Fibroblast of lung (primary cell): ENCODE results near the gene UBQLN4. TPM values are rescaled to one million over a fixed set of nuclear protein-coding genes. Genes with fewer than 3 reads are reported as not detected.

ENCODE experiments used
- DNase-seq, 2 donors: peaks; one replicate each; pipeline versions ENCODE4 v3.0.0 to v3.0.0-alpha.2; 2010; ENCODE audit warnings: low read depth in 2 of 2
- H2AFZ ChIP-seq: 2 replicates; pipeline ENCODE4 v1.5.1; 2012; ENCODE audit warnings: low read length, control low read depth, inconsistent platforms
- H3K27ac ChIP-seq: 2 replicates; pipeline ENCODE4 v1.5.1; 2011; ENCODE audit warnings: low read length, control low read depth; ENCODE audit not compliant: insufficient read depth
- H3K27me3 ChIP-seq: 2 replicates; pipeline ENCODE4 v1.5.1; 2011; ENCODE audit warnings: mild to moderate bottlenecking, low read length; ENCODE audit not compliant: control insufficient read depth, insufficient read depth
- H3K36me3 ChIP-seq: 2 replicates; pipeline ENCODE4 v1.5.1; 2011; ENCODE audit warnings: low read length; ENCODE audit not compliant: control insufficient read depth, insufficient read depth
- H3K4me1 ChIP-seq: 2 replicates; pipeline ENCODE4 v1.5.1; 2011; ENCODE audit warnings: low read length; ENCODE audit not compliant: control insufficient read depth, insufficient read depth; ENCODE audit errors: extremely low read depth
- H3K4me2 ChIP-seq: 2 replicates; pipeline ENCODE4 v1.5.1; 2011; ENCODE audit warnings: low read length, control low read depth; ENCODE audit not compliant: insufficient read depth; ENCODE audit errors: extremely low read depth
- H3K4me3 ChIP-seq, 4 experiments: fragments of 200-600 bp in 1 of 4; sonication (generic) in 1 of 4; replicated peaks in 1 of 4; 2 replicates each; pipeline ENCODE4 v1.5.1; 2011 to 2016; ENCODE audit warnings: low read length in 4 of 4, low read depth in 3 of 4, mild to moderate bottlenecking in 3 of 4, control low read depth in 2 of 4, inconsistent platforms in 1 of 4, mixed read lengths in 1 of 4; ENCODE audit not compliant: insufficient read depth in 1 of 4; ENCODE audit errors: control extremely low read depth in 1 of 4
- H3K79me2 ChIP-seq: 2 replicates; pipeline ENCODE4 v1.5.1; 2012; ENCODE audit warnings: mild to moderate bottlenecking, low read length, inconsistent platforms; ENCODE audit not compliant: control insufficient read depth, insufficient read depth
- H3K9ac ChIP-seq: 2 replicates; pipeline ENCODE4 v1.5.1; 2011; ENCODE audit warnings: mild to moderate bottlenecking, low read length, control low read depth; ENCODE audit not compliant: insufficient read depth
- H3K9me3 ChIP-seq: 2 replicates; pipeline ENCODE4 v1.5.1; 2012; ENCODE audit warnings: low read depth, low read length; ENCODE audit not compliant: control insufficient read depth, insufficient read depth
- H4K20me1 ChIP-seq: 2 replicates; pipeline ENCODE4 v1.5.1; 2011; ENCODE audit warnings: low read length; ENCODE audit not compliant: control insufficient read depth, insufficient read depth; ENCODE audit errors: extremely low read depth
- EZH2 ChIP-seq: IDR thresholded peaks from 2 replicates; pipeline ENCODE4 v1.5.1; 2012; ENCODE audit warnings: low read length, control low read depth, mild to moderate bottlenecking; ENCODE audit errors: missing control alignments
- polyA plus RNA-seq, 2 donors: library from polyadenylated mRNA; depleted of rRNA in 1 of 2; stranded (reverse) in 1 of 2; unstranded in 1 of 2; fragments of >200 nt; gene quantifications; 2 replicates each; pipeline ENCODE4 v1.2.1, GENCODE V29; 2011 to 2012; ENCODE audit warnings: missing spikeins in 1 of 2
- total RNA-seq: library from RNA; depleted of rRNA; stranded (reverse); fragments of >200 nt; gene quantifications from 2 replicates; pipeline ENCODE4 v1.2.1, GENCODE V29; 2014
- TF ChIP-seq, protein P1 (sequence below), 2 donors: IDR thresholded peaks in 1 of 2; conservative IDR thresholded peaks in 1 of 2; 1 replicate in 1 of 2; 2 replicates in 1 of 2; pipeline ENCODE4 v1.5.1; 2011 to 2012; ENCODE audit warnings: low read length in 2 of 2, control low read depth in 1 of 2, inconsistent platforms in 1 of 2, low read depth in 1 of 2, mild to moderate bottlenecking in 1 of 2

Gene UBQLN4
- total and polyA plus RNA-seq, 2 donors (not counting 1 experiment from before 2014, with no cell fraction given): 11.1 to 12.5 TPM

DNA sequence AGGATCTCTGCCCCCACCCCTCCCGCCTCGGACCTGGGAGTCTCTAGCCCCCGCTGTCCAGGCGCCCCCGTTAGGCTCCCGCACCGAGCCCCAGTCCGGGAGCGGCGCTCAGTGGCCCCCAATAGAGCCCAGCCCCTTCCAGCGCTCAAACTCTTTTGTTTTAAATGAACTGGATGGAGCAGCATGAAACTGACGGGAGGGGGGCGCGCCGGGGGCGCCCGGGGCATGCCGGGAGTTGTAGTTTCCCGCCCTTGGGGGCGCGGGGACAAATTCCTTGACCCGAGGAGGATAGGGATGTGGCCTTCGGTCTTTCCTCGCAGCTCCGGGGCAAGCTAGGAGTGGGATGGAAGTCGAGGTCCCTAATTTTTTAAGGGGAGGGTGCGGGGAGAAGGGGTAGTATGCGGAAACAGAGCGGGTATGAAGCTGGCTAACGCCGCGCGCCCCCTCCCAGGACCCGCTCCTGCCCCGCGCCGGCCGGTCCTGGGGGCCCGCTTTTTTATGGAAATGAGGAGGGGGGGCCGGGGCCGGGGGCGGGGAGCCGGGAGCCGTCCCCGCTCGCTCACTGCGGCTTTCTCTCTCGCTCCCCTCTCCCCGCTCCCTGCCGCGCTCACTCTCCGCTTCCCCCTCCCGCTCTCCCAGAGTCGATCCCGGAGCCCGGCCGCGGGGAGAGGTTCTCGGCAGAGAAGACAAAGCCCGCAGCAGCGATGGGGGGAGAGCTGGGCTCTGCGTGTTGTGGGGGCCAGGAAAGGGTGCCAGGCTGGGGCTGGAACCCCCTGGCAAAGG, 28.9 kb upstream of the UBQLN4 start, which contains the start of gene MEX3A:
Gene MEX3A (minus strand): TSS at position 157 of the 783 bp plus-strand sequence. CDS start 467 bp downstream, outside the sequence.
- Histone ChIP-seq H3K9me3 (no peaks in the 10 kb centered on the region), H3K36me3 (no peaks in the 10 kb centered on the region), H2AFZ (peak within 1 kb of the TSS; percentile 94), H3K9ac (peak within 1 kb of the TSS; percentile 62), H3K4me3 (peak within 1 kb of the TSS; percentile 70 to 89 (median 78)), H3K27me3 (no peaks in the 10 kb centered on the region), H3K4me1 (peaks cover 3% of the 10 kb centered on the region), H3K4me2 (peak within 1 kb of the TSS; percentile 92), H3K27ac (peak within 1 kb of the TSS; percentile 14), H3K79me2 (no peaks in the 10 kb centered on the region), H4K20me1 (no peaks in the 10 kb centered on the region)
- no peak for TF ChIP-seq EZH2
- TF ChIP-seq, protein P1, sequence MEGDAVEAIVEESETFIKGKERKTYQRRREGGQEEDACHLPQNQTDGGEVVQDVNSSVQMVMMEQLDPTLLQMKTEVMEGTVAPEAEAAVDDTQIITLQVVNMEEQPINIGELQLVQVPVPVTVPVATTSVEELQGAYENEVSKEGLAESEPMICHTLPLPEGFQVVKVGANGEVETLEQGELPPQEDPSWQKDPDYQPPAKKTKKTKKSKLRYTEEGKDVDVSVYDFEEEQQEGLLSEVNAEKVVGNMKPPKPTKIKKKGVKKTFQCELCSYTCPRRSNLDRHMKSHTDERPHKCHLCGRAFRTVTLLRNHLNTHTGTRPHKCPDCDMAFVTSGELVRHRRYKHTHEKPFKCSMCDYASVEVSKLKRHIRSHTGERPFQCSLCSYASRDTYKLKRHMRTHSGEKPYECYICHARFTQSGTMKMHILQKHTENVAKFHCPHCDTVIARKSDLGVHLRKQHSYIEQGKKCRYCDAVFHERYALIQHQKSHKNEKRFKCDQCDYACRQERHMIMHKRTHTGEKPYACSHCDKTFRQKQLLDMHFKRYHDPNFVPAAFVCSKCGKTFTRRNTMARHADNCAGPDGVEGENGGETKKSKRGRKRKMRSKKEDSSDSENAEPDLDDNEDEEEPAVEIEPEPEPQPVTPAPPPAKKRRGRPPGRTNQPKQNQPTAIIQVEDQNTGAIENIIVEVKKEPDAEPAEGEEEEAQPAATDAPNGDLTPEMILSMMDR (conservative IDR thresholded peaks at IDR 0.05 in 1 of 2, IDR thresholded peaks at IDR 0.05 in 1 of 2; ENCODE audit: low read depth in 1 of 2, low read length in 2 of 2): no peak
- peak; percentile 70 to 73 for DNase-seq

DNA sequence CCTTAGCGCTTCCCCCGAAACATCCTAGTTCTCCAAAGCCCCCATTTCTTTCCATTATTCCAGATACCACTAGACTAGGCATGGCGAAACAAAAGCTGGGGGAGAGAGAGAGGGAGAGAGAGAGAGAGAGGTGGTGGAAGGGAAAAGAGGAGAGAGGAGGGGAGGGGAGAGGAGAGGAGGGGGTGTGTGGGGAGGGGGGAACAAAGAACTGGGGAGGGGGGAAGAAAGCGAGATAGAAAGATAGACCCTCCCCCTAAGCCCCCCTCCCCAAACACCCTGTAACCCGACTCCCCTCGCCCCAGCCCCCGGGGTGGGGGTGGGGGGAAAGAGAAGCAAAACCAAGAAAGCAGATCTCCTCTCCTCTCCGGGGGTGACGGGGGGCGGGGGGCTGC, 28.3 kb upstream of the UBQLN4 start:
- no peak overlapping the region for H3K27ac ChIP-seq
- H3K9ac ChIP-seq: peak overlapping the region; percentile 11
- DNase-seq: no peak
- peaks cover under 1% of the 10 kb centered on the region for H3K36me3 ChIP-seq
- no peak for TF ChIP-seq EZH2
- TF ChIP-seq, protein P1 (conservative IDR thresholded peaks at IDR 0.05 in 1 of 2, IDR thresholded peaks at IDR 0.05 in 1 of 2; ENCODE audit: low read depth in 1 of 2, low read length in 2 of 2): no peak
- H4K20me1 ChIP-seq: no peaks in the 10 kb centered on the region
- H2AFZ ChIP-seq: no peak overlapping the region
- no peaks in the 10 kb centered on the region for H3K27me3 ChIP-seq
- H3K9me3 ChIP-seq: no peaks in the 10 kb centered on the region
- peak overlapping the region; percentile 78 for H3K4me2 ChIP-seq
- H3K4me3 ChIP-seq: peak overlapping the region; percentile 70 to 89 (median 71)
- peaks cover 3% of the 10 kb centered on the region for H3K4me1 ChIP-seq
- H3K79me2 ChIP-seq: no peaks in the 10 kb centered on the region

DNA sequence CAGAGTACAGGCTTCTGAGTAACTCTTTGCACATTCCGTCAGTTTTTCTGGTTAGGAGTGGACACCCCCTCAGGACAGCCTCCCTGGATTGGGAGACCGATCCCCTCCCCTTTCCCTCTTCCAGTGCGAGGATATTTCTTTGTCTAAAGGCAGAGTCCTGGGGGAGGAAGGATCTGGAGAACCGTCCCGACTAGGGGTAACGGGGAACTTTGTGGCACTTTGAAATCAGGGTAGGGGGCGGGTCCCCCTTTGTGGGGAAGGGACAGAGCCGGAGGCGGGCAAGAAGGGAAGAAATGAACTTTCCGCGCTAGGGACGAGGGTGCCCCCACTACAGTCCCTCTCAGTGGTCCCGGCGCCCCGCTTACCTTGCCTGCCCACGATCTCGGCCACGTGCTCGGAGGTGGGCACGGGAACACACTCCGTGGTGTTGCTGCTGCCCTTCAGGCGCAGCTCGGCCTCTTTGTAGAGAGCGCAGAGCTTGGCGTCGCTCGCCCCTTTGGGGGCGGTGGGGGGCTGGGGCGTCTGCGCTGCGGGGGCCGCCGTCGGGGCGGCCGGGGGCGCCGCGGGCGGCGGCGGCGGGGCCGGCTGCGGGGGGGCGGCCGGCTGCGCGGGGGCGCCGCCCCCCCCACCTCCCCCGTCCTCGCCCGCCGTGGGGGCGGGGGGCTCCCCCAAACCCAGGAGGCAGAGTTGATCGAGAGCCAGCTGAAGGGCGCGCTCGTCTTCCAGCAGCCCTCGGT, 27.8 kb upstream of the UBQLN4 start:
- peak overlapping the region; percentile 3 for H3K9ac ChIP-seq
- H4K20me1 ChIP-seq: no peaks in the 10 kb centered on the region
- H3K4me3 ChIP-seq: peak overlapping the region; percentile 56 to 89 (median 74)
- H3K4me1 ChIP-seq: peaks cover 2% of the 10 kb centered on the region
- DNase-seq: peak in 1 of 2 donors; percentile 55
- no peaks in the 10 kb centered on the region for H3K27me3 ChIP-seq
- peak overlapping the region; percentile 39 for H2AFZ ChIP-seq
- no peaks in the 10 kb centered on the region for H3K9me3 ChIP-seq
- H3K27ac ChIP-seq: no peak overlapping the region
- TF ChIP-seq, protein P1 (conservative IDR thresholded peaks at IDR 0.05 in 1 of 2, IDR thresholded peaks at IDR 0.05 in 1 of 2; ENCODE audit: low read depth in 1 of 2, low read length in 2 of 2): no peak
- no peak for TF ChIP-seq EZH2
- H3K4me2 ChIP-seq: peak overlapping the region; percentile 92
- no peaks in the 10 kb centered on the region for H3K79me2 ChIP-seq
- H3K36me3 ChIP-seq: peaks cover 2% of the 10 kb centered on the region
